Activated CD8-positive, alpha-beta T cell treated with anti-CD3 and anti-CD28 coated beads, Interleukin-2, amount 10 ng/mL, durations not matched to agents 7 days and 5 days (primary cell): ENCODE measurements around the gene APOBEC4. TPM values are rescaled to one million over a fixed set of nuclear protein-coding genes. Genes with fewer than 3 reads are reported as not detected.

ENCODE experiments used
- ATAC-seq: fragments of 150-1000 bp; cut with Tn5 transposase; one replicate; pipeline ENCODE4 v1.10.0; 2021; ENCODE audit warnings: moderate library complexity
- CTCF ChIA-PET: fragments of 350-600 bp; sonication (Branson Sonifier 250); formaldehyde crosslinking; loops from one replicate; lab custom pipeline; 2021; ENCODE audit warnings: antibody characterized with exemption; lab: Charles Lee
- POLR2A ChIA-PET: fragments of 350-600 bp; sonication (Branson Sonifier 250); formaldehyde crosslinking; loops from one replicate; lab custom pipeline; 2021; ENCODE audit warnings: antibody characterized with exemption; lab: Charles Lee
- DNase-seq: peaks from one replicate; pipeline ENCODE4 v3.0.0-alpha.2; 2020
- H3K27ac Mint-ChIP-seq: one replicate; pipeline ENCODE4 v1.8.0; 2021; ENCODE audit warnings: mild to moderate bottlenecking, mixed read lengths
- H3K27me3 Mint-ChIP-seq: one replicate; pipeline ENCODE4 v1.8.0; 2021; ENCODE audit warnings: low read depth, mixed read lengths
- H3K36me3 Mint-ChIP-seq: one replicate; pipeline ENCODE4 v1.8.0; 2021; ENCODE audit warnings: low read depth, mixed read lengths
- H3K4me1 Mint-ChIP-seq: one replicate; pipeline ENCODE4 v1.8.0; 2021; ENCODE audit warnings: low read depth, mixed read lengths
- H3K4me3 Mint-ChIP-seq: one replicate; pipeline ENCODE4 v1.8.0; 2021; ENCODE audit warnings: mild to moderate bottlenecking, mixed read lengths
- H3K9me3 Mint-ChIP-seq: one replicate; pipeline ENCODE4 v1.8.0; 2022; ENCODE audit warnings: mixed read lengths; ENCODE audit not compliant: insufficient read depth
- total RNA-seq, 2 experiments: library from RNA; stranded (reverse); gene quantifications; one replicate each; pipeline ENCODE4 v1.2.3, GENCODE V29; 2021

Gene APOBEC4
- total RNA-seq, 2 experiments from 2014 or later: not detected

DNA sequence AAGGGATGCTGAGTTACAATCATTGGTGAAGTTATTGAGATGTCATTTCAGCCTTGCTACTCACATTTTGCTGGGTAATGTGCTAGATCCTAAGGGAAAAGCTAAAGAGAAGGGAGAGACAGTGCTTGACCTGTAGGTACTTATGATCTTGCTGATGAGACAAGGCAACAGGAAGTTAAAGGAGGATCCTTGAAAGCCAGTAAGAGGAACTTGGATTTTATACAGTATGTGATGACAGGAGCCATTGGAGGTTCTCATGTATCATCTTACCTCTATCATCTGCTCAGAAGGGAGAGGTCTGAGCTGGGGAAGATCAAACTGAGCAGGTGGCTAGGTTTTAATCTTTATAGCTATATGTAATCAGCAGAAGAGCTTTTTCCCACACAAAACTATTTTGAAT is 6.3 kb downstream of the APOBEC4 start:
- POLR2A ChIA-PET: no interaction called here
- H3K27me3 Mint-ChIP-seq: no peaks in the 10 kb centered on the region
- no peak overlapping the region for H3K27ac Mint-ChIP-seq
- no peaks in the 10 kb centered on the region for H3K36me3 Mint-ChIP-seq
- H3K4me3 Mint-ChIP-seq: no peak overlapping the region
- H3K4me1 Mint-ChIP-seq: peaks cover 7% of the 10 kb centered on the region
- no peak for ATAC-seq
- no peak for DNase-seq
- CTCF ChIA-PET: interaction anchor here (1.2 to 4.6 kb wide), 3 partner anchors 9 to 269 kb away, joined by 3 to 25 read pairs (median 19); no protein-coding TSS in a partner anchor
- H3K9me3 Mint-ChIP-seq: no peaks in the 10 kb centered on the region

DNA sequence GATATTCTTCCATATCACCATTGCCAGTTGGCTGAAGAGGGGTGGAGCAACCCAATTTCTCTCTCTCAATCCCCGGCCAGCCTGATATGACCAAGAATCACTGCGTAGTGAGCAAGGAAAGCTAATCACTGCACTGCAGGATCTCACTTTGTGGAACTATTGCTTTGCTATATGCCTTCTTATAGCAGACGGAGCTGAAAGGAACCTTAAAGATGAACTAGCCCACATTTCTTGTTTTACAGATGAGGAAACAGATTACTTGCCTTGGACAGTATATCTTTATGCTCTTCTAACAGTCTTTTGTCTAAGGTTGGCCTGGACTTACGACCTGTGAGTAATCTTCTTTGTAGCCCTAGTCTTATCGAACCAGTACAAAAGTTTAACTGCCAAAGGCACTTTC is 7.6 kb downstream of the APOBEC4 start:
- CTCF ChIA-PET: interaction anchor here (1.2 to 4.6 kb wide), 4 partner anchors 10 to 577 kb away, joined by 3 to 25 read pairs (median 12); no protein-coding TSS in a partner anchor
- POLR2A ChIA-PET: no interaction called here
- Mint-ChIP-seq H3K36me3 (no peaks in the 10 kb centered on the region), H3K9me3 (no peaks in the 10 kb centered on the region), H3K27ac (no peak overlapping the region), H3K4me3 (no peak overlapping the region), H3K4me1 (no peaks in the 10 kb centered on the region), H3K27me3 (peaks cover 4% of the 10 kb centered on the region)
- DNase-seq (no peak), ATAC-seq (no peak)

DNA sequence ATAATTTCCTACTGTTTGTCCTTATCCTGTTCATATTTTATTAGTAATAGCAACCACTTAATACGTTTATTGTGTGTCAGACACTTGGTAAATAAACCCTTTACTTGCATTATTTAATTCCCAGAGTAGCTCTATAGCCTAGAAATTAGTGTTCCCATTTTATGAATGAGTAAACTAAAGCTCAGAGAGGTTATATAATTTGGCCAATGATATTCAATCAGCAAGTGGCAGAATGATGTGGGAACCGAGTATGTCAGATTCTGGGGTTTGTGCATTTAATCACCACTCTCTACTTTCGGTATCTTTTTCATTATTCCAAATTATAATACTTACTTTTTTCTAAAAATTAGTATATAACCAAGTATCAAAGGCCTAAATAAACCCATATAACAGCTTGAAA is 10.9 kb downstream of the APOBEC4 start:
- H3K27me3 Mint-ChIP-seq: peaks cover 5% of the 10 kb centered on the region
- ChIA-PET CTCF (interaction anchor here (1.0 kb wide), 1 partner anchor 9 kb away, joined by 3 read pairs; no protein-coding TSS in a partner anchor), POLR2A (no interaction called here)
- no peaks in the 10 kb centered on the region for H3K9me3 Mint-ChIP-seq
- H3K27ac Mint-ChIP-seq: no peak overlapping the region
- H3K4me1 Mint-ChIP-seq: peaks cover 1% of the 10 kb centered on the region
- no peak for DNase-seq
- no peaks in the 10 kb centered on the region for H3K36me3 Mint-ChIP-seq
- no peak overlapping the region for H3K4me3 Mint-ChIP-seq
- ATAC-seq: no peak

DNA sequence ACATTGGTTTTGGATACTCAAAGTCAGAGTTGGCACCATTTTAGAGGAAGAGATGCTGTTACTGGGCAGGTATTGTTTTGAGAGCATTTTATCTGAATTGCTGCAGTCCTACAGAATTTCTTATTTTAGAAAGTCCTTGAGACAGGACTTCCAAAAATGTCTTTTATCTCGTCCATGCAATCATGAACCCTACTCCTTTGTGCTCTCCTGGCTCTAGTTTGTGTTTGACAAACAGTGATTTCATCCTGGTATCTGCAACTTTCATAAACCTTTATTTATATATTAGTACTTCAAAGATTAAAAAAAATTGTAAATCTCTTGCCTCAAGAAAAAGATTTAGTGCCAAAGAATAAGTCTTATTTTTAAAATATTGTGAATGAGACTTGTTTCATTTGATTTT is 12.9 kb downstream of the APOBEC4 start:
- H3K36me3 Mint-ChIP-seq: peaks cover 6% of the 10 kb centered on the region
- H3K4me1 Mint-ChIP-seq: peaks cover 14% of the 10 kb centered on the region
- peaks cover 15% of the 10 kb centered on the region for H3K27me3 Mint-ChIP-seq
- ATAC-seq: no peak
- H3K9me3 Mint-ChIP-seq: no peaks in the 10 kb centered on the region
- ChIA-PET POLR2A (no interaction called here), CTCF (interaction anchor here (1.6 kb wide), 1 partner anchor 15 kb away, joined by 4 read pairs; no protein-coding TSS in a partner anchor)
- no peak for DNase-seq
- no peak overlapping the region for H3K4me3 Mint-ChIP-seq
- H3K27ac Mint-ChIP-seq: no peak overlapping the region

DNA sequence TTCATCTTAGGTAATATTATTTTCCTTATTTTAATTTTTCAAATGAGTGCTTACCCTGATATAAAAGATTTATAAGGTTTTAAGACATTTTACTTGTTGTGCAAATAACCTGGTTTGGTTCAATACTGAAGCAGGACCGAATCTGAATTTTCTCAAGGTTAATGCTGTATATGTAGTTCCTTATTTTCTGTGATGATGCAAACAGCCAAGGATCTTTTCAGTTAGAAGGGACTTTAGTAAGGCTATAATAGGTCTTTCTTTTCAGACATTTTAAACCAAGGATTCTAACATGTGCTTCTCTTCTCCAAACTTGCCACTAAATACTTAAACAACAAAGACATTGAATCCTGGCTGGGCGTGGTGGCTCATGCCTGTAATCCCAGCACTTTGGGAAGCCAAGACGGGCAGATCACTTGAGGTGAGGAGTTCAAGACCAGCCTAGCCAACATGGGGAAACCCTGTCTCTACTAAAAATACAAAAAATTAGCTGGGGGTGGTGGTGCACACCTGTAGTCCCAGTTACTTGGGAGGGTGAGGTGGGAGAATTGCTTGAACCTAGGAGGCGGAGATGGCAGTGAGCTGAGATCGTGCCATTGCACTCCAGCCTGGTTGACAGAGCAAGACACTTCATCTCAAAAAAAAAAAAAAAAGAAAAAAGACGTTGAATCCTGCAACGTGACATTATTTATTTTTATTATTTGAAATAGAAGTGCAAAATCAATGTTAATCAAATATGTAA is 14.3 kb downstream of the APOBEC4 start:
- DNase-seq (no peak), ATAC-seq (no peak)
- peaks cover 11% of the 10 kb centered on the region for H3K36me3 Mint-ChIP-seq
- H3K27me3 Mint-ChIP-seq: peaks cover 15% of the 10 kb centered on the region
- H3K27ac Mint-ChIP-seq: no peak overlapping the region
- H3K4me1 Mint-ChIP-seq: peaks cover 14% of the 10 kb centered on the region
- no peak overlapping the region for H3K4me3 Mint-ChIP-seq
- H3K9me3 Mint-ChIP-seq: no peaks in the 10 kb centered on the region
- CTCF ChIA-PET: no interaction called here
- POLR2A ChIA-PET: no interaction called here

DNA sequence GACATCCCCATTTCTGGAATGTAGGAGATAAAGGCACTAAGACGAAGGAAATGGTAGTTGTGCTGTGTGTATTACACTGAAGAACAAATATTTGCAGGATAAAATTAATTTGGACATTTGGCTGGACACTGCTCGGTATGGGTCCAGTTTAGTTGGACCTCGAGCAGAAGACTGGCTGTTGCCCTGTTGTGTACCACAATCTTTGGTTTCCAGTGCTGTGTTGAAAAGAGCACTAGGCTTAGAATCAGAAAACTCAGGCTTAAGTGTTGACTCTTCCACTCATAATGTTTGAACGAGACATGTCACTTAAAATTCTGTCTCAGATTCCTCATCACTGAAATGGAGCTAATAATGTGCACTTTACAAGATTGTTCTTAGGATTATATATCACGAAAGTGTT is 16.3 kb downstream of the APOBEC4 start:
- POLR2A ChIA-PET: interaction anchor here (0.7 kb wide), 1 partner anchor 1098 kb away, joined by 3 read pairs; no protein-coding TSS in a partner anchor
- peaks cover 26% of the 10 kb centered on the region for H3K4me1 Mint-ChIP-seq
- peak overlapping the region; percentile 100 for H3K4me3 Mint-ChIP-seq

DNA sequence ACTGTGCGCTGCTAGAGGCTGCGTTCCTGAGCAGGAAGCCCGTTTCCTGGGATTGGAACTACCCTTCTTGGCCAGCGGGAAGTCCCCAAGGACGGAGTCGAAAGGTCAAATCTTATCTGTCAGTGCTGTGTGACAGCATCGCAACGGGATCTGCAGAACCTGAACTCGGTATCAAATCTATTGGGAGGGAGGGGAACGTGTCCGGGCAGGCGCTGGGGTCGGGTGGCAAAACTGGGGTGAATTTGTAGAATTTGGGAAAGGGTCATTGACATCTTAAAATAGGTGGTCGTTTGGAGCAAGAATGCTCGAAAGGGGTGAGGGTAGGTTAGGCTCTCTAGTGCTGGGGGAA is 16.8 kb downstream of the APOBEC4 start:
- H3K36me3 Mint-ChIP-seq: peaks cover 29% of the 10 kb centered on the region
- H3K27ac Mint-ChIP-seq: peak overlapping the region; percentile 99
- no peaks in the 10 kb centered on the region for H3K9me3 Mint-ChIP-seq
- peak overlapping the region; percentile 100 for H3K4me3 Mint-ChIP-seq
- H3K27me3 Mint-ChIP-seq: peaks cover 12% of the 10 kb centered on the region
- POLR2A ChIA-PET: interaction anchor here (0.6 to 3.4 kb wide), 3 partner anchors 8 to 707 kb away, joined by 3 to 29 read pairs (median 4); partner anchors contain the start of gene APOBEC4
- CTCF ChIA-PET: interaction anchor here (1.6 to 4.8 kb wide), 3 partner anchors 19 to 278 kb away, joined by 4 to 34 read pairs (median 12); no protein-coding TSS in a partner anchor
- ATAC-seq: no peak
- H3K4me1 Mint-ChIP-seq: peaks cover 28% of the 10 kb centered on the region
- no peak for DNase-seq

More for the DNA sequence above, 16.3 kb downstream of the APOBEC4 start:
- CTCF ChIA-PET: interaction anchor here (1.4 to 1.9 kb wide), 2 partner anchors 16 to 19 kb away, joined by 4 to 12 read pairs; partner anchors contain the start of gene APOBEC4
- no peak for DNase-seq
- Mint-ChIP-seq H3K27ac (no peak overlapping the region), H3K36me3 (peaks cover 26% of the 10 kb centered on the region), H3K27me3 (peaks cover 15% of the 10 kb centered on the region), H3K9me3 (no peaks in the 10 kb centered on the region)
- ATAC-seq: no peak

DNA sequence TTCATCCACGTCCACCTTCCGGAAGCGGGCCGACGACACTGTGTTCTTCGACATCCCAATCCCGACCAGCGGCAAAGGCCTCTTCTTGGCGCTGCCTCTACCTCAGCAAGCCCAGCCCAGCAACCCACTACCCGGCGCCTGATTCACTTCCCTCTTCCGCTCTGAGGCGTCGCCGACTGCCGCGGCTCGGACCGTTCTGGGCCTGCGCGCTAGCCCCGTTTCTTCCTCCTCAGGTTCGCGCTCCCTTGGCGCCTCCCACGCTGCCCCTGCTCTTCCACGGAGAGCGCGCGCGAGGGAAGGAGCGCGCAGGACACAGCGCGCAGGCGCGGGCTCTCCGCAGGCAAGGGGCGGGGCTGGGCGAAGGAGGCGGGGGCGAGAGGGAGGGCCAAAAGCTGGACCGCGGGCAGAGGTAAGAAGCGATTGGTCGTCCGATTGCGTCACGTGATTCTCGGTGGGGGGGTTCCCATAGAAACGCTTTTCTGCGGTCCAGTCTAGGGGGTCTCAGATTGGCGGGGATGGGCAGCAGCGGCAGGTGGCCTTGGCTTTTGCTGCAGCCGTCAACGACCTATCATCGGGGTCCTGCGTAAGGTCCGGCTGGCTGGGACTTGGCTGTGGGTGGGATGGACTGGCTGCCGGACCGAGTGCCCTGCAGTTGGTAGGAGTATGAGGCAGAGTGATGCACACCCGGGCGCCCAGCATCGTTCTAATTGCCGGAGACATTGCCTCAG is 17.3 kb downstream of the APOBEC4 start, which contains the start of gene ARPC5:
Gene ARPC5 (minus strand): TSS at position 178 of the 728 bp plus-strand sequence. CDS start 124 bp downstream, at position 54.
- ChIA-PET CTCF (interaction anchor here (1.6 to 4.8 kb wide), 2 partner anchors 20 to 279 kb away, joined by 4 to 34 read pairs; no protein-coding TSS in a partner anchor), POLR2A (interaction anchor here (0.6 to 3.4 kb wide), 3 partner anchors 9 to 706 kb away, joined by 3 to 29 read pairs (median 4); partner anchors contain the start of gene APOBEC4)
- peaks cover 31% of the 10 kb centered on the region for H3K4me1 Mint-ChIP-seq

DNA sequence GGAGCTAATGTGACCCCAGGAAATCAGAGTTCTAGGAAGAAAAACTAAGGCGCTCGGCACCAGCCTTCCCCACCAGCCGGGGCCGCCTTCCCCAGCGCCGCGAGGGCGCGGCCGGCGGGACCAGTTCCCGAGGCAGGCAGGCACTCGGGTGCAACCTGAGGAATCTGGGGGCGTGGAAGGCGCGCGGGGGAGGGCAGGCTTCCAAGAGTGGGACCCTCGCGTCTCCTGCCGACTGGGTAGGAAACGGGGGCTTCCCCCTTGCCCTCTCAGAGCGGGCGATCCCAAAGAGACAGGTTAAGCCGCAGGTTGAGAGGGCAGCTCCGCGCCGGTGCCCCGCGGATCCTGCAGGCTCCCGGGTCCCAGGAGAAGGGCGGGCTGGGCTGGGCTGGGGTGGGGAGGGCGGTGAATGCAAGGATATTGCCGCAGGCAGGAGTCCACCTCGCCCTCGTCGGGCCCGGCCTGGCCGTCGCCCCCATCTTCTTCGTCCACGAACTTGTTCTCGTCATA is 18.0 kb downstream of the APOBEC4 start:
- Mint-ChIP-seq H3K4me1 (peaks cover 36% of the 10 kb centered on the region), H3K27ac (peak overlapping the region; percentile 99), H3K4me3 (peak overlapping the region; percentile 100), H3K36me3 (peaks cover 37% of the 10 kb centered on the region), H3K27me3 (peaks cover 11% of the 10 kb centered on the region), H3K9me3 (no peaks in the 10 kb centered on the region)
- ATAC-seq (peak; percentile 7), DNase-seq (peak; percentile 33)
- CTCF ChIA-PET: interaction anchor here (1.6 to 4.8 kb wide), 2 partner anchors 20 to 280 kb away, joined by 4 to 34 read pairs; no protein-coding TSS in a partner anchor
- POLR2A ChIA-PET: interaction anchor here (1.0 to 3.4 kb wide), 3 partner anchors 9 to 19 kb away, joined by 3 to 29 read pairs (median 4); partner anchors contain the start of gene APOBEC4

More for the DNA sequence above, 17.3 kb downstream of the APOBEC4 start, which contains the start of gene ARPC5:
- ATAC-seq (peak; percentile 94), DNase-seq (peak; percentile 96)
- Mint-ChIP-seq H3K36me3 (peaks cover 31% of the 10 kb centered on the region), H3K27ac (peak within 1 kb of the TSS; percentile 99), H3K9me3 (no peaks in the 10 kb centered on the region), H3K27me3 (peaks cover 11% of the 10 kb centered on the region), H3K4me3 (peak within 1 kb of the TSS; percentile 100)

DNA sequence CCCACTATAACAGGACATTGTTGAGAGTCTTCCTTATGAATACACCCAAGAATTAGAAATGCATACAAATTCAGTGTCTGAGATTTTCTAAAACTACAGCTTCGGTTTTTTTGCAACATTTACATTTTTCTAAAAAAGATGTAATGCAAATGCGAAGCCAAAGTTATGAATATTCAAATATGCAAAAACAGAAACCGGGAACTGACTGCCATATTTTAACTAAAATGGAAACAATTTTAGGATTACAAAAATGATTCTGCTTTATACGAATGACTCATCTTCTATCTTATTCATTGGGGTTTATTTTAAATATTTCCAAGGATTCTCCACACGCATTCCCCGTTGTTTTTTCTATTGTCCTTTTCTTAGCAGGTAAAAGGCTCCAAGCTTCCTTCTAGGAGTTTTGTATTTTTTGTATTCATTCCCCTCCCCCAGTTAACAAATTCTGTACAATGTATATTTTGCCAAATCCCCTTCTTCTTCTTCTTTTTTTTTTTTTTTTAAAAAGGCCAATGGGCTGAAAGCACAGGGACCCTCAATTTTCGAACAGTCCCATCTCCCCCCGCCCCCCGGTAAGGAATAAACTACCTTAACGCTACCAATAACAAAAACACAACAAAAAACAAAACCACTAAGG is 18.6 kb downstream of the APOBEC4 start:
- DNase-seq (no peak), ATAC-seq (no peak)
- Mint-ChIP-seq H3K27ac (peak overlapping the region; percentile 89), H3K4me1 (peaks cover 36% of the 10 kb centered on the region), H3K27me3 (peaks cover 11% of the 10 kb centered on the region), H3K36me3 (peaks cover 40% of the 10 kb centered on the region), H3K9me3 (no peaks in the 10 kb centered on the region), H3K4me3 (peak overlapping the region; percentile 100)
- CTCF ChIA-PET: interaction anchor here (0.7 to 4.8 kb wide), 16 partner anchors 9 to 417 kb away, joined by 3 to 52 read pairs (median 4); partner anchors contain the start of genes APOBEC4 and TSEN15
- POLR2A ChIA-PET: interaction anchor here (0.9 to 3.4 kb wide), 4 partner anchors 9 to 162 kb away, joined by 3 to 29 read pairs (median 3); partner anchors contain the start of genes APOBEC4 and SMG7
